GM11168 (cell line): ENCODE results near the gene SETDB2.

ENCODE experiments used
- in situ Hi-C: fragments of 300-500 bp; cut with MboI; formaldehyde crosslinking; loops from one replicate; pipeline ENCODE4 v1.12.0; 2022; ENCODE audit warnings: low sequenced_read_pairs; ENCODE audit not compliant: unreplicated experiment

Gene SETDB2

DNA sequence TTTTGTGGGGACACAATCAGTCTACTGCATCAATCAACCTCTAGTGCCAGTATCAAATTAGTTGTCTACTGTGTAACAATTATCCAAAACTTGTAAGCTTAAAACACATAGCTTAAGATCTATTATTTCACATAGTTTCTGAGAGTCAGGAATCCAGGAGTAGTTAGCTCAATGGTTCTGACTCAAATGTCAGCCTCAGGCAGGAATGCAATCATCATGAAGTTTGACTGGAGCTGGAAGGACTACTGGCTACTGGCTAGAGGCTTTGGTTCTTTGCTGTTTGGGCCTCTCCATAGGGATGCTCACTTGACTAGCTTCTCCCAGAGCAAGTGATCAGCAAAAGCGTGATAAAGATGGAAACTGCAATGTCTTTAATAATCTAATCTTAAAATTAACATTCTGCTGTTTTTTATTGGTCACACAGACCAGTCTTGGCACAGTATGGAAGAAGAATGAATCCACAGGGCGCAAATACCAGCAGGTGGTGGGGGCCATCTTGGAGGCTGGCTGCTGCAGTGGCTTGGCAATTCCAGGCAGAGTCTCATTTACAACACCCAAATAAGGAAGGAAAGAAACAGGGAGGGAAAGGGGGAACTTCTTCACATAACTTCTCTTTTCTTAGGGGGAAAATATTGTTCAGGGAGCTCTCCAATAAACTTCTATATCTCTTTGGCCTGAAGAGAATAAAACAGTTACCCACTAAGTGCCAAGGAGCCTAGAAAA is 15.9 kb upstream of the SETDB2 start:
- in situ Hi-C loops: no loop called here

DNA sequence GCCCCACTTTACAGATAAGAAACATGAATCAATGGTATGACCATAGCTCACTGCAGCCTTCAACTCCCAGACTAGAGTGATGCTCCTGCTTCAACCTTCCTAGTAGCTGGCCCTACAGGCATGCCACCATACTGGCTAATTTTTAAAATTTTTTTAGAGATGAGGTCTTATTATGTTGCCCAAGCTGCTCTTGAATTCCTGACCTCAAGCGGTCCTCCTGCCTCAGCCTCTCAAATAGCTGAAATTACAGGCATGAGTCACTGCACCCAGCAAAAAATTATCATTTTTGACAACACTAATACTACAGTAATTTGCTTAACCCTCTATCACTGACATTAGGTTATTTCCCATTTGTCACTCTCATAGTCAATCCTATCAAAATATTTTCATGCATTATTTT is 15.0 kb upstream of the SETDB2 start:
- in situ Hi-C loops: no loop called here

DNA sequence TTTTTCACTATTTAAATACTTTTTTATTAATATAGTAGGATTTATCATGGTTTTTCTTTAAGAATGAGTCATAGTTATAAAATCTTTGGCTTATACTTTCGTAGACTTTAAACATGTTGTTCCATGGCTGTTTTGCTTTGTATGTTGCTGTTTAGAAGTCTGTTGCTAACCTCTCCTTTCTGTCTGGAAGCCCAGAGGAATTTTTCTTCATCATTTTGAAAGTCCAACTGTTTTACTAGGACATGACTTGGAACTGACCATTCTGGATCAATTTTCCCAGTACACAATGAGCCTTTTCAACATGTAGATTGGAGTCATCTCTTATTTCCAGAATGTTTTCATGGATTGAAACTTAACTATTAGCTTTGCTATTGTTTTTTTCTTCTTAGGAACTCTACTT is 8.1 kb upstream of the SETDB2 start:
- in situ Hi-C loops: no loop called here

DNA sequence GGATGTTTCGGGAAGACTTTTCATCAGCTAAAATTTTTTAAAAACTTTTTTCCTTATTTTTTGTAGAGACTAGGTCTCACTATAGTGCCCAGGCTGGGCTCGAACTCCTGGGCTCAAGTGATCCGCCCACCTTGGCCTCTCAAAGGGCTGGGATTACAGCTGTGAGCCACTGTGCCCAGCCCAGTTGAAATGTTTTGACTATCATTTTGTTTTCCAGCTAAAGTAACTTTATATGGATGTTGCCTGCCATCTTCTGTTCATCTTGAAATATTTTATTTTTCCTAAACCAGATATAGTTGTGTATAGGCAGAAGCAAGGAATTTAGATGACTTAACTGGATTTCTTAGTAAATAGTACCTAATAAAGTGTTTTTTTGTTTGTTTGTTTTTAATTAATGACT is 7.2 kb upstream of the SETDB2 start:
- in situ Hi-C loops: no loop called here

DNA sequence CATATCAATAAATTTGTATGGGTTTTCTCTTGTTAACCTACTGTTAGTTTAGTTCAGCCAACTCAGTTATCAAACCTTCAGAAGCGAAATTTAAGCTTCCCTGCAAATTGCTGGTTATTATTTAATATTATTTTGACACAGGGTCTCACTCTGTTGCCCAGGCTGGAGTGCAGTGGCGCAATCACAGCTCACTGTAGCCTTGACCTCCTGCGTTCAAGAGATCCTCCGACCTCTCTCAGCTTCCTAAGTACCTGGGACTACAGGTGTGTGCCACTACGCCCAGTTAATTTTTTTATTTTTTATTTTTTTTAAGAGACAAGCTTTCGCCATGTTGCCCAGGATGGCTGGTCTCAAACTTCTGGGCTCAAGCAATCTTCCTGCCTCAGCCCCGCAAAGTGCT is 6.4 kb upstream of the SETDB2 start:
- in situ Hi-C loops: no loop called here

DNA sequence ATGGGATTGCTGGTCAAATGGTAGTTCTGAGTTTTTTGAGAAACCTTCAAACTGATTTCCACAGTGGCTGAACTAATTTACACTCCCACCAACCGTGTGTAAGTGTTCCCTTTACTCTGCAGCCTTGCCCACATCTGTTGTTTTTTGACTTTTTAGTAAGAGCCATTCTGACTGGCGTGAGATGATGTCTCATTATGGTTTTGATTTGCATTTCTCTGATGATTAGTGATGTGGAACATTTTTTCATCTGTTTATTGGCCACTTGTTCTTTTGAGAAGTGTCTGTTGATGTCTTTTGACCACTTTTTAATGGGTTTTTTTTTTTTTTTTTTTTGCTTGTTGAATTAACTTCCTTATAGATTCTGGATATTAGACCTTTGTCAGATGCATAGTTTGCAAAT is 4.5 kb upstream of the SETDB2 start:
- in situ Hi-C loops: no loop called here

DNA sequence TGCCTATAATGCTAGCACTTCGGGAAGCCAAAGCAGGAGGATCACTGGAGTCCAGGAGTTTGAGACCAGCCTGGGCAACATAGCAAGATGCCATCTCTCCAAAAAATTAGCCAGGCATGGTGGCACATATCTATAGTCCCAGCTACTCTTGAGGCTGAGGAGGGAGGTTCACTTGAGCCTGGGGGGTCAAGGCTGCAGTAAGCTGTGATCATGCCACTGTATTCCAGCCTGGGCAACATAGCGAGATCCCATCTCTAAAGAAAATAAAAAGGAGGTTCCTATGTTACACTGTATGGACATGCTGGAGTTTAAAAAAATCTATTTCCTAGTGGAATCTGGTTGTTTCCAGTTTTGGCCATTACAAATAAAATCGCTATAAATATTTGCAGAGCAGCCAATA is 2.8 kb upstream of the SETDB2 start:
- in situ Hi-C loops: no loop called here

DNA sequence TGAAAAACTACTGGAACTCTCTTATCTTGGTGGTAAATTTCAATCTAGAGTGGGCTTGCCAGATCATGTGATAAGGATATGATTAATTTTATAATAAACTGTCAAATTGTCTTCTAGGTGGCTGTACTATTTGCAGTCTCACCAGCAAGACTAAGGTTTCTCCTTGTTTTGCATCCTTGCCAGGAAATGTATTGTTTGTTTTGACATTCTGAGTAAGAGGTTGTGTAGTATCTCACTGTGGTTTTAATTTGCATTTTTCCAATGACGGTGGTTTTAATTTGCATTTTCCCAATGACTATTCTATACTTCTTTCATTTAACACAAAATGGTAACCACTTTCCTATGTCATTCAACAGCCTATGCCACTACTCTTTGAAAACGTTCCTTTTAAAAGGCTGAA is 2.2 kb upstream of the SETDB2 start:
- in situ Hi-C loops: no loop called here

DNA sequence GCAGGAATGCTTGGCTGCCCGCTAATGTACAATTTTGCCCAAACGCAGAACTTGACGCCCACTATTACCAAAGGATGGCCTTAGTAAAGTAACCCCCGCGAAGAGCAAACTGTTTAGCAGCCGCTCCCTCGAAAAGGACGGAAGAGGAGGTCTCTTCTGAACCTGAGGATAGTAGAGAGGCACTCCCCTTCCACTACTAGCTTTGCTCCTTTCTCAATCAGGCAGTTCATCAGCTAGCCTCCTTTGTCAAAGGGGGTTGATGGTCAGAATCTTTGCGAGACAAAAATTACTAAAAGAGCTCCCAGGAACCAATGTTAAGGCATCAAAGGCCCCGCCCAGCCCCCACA is 744 bp upstream of the SETDB2 start:
- in situ Hi-C loops: no loop called here

DNA sequence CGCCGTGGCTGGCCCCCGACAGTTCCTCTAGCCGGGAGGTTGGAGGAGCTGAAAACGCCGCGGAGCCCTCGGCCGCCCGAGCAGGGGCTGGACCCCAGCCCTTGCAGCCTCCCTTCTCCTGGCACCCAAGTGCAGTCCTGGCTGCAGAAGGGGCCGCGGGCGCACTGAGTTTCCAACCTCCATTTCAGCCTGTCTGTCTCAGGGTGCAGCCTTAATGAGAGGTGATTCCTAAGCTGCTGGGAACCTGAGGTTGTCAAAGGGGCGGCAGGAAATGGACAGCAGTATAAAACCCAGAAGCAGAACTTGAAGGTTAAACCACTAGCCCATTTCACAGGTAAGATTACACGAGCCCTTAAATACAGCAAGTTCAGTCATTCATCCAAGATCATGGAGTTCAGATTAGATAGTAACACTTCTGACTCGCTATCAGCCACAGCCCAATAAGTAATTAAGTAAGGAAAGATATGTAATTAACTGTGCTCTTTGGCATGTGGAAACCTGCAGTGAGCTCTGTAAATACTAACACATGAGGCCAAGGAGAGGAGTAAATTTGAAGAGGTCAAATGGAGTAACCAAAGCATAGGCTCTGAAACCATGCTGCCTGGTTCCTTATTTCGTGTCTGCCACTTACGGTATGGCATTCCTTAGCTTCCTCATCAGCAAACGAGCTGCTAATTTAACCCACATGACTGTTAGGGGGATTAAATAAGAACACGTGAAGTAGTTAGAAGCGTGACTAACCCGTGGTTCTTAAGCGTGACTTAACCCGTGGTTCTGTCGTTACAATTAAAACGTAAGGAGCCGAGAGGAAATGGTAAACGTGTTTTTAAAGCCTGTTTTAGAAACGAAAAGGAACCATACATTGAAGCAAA is 686 bp downstream of the SETDB2 start:
- in situ Hi-C loops: no loop called here

DNA sequence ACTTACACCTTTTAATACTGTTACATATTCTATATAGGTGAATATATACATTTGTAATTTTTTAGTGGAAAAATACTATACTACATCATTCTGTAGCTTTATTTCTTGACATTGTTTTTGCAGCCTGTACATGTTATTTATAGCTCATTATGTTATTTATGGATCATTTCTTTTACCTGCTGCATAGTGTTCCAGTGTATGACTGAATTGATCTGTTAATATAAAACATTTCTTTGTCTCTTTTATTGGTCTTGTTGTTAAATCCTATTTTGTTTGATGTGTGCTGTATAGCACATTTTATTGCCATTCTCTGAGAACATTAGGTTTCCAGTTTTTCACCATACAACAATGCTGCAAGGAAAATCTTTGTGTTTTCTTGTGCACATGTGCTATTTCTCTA is 2.4 kb downstream of the SETDB2 start:
- in situ Hi-C loops: no loop called here

DNA sequence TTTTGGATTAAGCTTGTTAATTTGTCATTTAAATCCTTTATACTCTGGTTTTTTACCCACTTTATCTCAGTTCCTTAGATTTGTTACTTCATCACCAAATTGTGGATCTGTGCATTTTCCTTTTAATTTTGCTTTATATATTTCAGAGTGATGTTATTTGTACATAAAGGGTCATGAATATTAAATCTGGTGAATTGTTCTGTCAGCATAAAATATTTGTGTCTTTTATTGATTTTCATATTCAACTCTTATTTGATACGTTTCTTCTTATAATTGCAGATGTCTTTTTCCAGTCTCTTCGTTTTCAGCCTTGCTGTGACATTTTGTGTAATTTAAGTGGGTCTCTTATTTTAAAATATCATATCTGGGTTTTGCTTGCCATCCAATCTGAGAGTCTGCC is 4.7 kb downstream of the SETDB2 start:
- in situ Hi-C loops: no loop called here

DNA sequence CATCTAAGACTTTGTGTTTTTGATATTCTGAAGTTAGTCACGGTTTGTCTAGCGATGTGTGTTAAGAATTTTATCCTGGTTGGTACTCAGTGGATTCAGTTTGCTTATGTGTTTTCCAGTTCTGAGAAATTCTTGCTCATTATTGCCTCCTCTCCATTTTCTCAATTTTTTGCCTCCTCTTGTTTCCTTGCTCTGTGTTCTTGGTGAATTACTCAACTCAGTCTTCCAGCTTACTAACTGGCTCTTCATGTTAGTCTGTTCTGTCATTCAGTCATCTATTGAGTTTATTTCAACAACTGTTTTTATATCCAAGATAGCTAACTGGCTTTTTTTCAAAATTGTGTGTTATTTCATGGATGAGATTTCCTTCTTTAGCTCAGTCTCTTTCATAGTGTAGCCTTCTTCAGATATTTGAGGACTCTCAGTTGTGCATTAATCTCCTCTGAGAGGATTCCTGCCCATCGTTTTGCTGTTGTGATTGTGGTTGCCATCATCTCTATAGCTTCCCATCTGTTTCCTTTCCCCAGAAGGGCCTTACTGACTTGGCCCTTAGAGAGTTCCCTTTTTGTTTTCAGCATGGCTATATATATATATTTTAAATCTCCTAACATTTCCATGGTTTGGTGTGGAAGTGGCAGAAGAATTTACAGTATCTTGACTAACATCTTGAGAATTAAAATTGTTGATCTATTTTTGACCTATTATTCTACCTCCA is 6.2 kb downstream of the SETDB2 start:
- in situ Hi-C loops: no loop called here

DNA sequence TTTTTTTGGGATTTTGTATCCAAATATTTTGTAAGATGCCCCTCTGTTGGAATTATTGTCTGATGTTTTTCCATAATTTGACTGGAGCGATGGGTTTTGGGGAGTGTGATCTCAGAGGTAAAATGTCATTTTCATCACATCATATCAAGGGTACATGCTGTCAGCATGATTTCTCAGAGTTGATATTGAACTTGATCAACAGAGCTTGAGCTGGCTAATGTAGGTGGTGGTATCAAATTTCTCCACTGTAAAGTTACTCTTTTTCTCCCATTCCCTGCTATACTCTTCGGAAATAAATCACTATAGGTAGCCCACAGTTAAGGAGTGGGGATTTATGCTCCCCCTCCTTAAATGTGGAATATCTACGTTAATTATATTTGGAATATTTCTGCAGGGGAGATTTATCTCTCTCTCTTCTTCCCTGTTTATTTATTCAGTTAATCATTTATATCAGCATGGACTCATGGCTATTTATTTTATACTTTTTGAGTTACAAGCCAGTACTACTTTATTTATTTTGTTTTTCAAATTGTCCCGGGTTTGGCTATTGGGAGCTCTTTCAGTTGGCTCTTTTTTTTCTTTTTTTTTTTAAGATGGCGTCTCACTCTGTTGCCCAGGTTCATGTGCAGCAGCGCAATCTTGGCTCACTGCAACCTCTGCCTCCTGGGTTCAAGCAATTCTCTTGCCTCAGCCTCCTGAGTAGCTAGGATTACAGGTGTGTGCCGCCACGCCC is 8.8 kb downstream of the SETDB2 start:
- in situ Hi-C loops: no loop called here

DNA sequence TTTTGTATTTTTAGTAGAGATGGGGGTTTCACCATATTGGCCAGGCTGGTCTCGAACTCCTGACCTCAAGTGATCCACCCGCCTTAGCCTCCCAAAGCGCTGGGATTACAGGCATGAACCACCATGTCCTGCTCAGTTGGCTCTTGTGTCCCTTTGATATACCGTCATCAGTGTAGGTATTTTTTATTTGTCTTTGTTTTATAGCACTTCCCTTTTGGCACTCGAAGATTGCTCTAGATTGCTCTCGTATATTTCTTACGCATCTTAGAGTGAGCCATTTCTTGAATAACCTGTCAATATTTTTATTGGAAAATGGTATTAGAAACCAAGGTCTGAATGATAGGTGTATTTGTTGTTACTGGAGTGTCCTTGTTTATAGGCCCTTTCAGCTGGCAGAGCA is 9.4 kb downstream of the SETDB2 start:
- in situ Hi-C loops: no loop called here

DNA sequence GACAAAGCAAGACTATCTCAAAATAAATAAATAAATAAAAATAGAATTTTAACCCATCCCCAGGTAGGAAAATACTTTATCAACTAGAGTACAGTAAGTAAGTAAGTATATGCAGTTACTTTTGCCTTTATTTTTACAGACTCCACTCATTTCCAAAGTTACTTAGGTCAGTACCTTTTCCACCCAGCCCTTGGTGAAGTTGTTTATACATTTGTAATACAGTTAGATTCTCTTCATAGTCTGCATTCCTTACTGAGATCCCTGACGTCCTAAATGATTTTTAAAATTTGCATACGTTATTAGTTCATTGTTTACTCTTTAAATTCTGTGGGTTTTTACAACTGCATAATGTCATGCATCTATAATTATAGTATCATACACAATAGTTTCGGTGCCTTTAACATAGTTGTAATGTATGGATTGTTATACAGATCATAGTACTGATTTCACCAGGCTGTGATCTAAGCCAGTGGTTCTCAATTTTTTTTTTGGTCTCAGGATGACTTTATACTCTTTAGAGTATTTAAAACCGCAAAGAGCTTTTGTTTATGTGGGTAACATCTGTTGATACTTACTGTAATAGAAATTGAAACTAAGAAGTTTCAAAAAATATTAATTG is 10.4 kb downstream of the SETDB2 start:
- in situ Hi-C loops: no loop called here

DNA sequence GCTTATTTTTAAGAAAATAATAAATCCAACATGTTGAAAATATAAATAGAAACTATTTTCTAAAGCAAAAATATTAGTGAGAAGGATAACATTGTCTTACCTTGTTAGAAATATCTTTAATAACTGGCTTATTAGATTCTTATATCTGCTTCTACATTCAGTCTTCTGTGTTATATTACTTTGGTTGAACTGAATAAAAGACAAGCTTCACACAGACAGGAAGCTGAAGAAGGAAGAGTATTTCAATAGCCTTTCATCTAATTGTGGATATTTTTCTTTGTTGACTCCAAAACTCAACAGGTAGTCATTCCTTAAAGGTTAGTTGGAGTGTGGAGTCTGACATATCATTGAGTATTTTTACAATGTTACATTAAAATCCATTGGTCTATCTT is 10.9 kb downstream of the SETDB2 start:
- in situ Hi-C loops: no loop called here

DNA sequence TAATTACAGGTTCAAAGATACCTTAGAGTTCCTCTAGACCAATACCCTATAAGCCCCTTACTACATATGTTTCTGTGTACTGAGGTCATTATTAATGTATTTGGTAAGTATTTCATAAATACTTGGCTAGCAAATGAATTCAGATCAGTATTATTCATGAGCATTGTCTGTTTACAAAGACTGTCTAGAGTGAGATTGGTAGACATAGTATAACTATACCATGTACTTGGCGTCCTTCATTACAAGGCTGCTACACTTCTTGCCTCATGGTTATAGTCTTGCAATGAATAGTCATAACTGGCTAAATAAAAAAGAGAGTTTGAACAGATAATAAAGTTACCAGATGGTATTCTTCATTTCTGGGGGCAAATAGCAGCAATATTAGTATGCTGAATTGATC is 12.1 kb downstream of the SETDB2 start:
- in situ Hi-C loops: no loop called here

DNA sequence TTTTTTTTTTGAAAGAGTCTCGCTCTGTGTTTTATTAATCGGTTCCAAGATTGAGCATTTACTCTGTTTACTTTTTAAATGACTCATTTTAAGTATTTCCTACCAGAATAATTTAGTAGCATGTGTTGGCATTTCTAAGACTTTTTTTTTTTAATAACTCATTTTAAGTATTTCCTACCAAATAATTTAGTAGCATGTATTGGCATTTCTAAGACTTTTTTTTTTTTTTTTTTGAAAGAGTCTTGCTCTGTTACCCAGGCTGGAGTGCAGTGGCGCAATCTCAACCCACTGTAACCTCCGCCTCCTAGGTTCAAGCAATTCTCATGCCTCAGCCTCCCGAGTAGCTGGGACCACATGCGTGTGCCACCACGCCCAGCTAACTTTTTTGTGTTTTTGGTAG is 13.1 kb downstream of the SETDB2 start:
- in situ Hi-C loops: no loop called here

DNA sequence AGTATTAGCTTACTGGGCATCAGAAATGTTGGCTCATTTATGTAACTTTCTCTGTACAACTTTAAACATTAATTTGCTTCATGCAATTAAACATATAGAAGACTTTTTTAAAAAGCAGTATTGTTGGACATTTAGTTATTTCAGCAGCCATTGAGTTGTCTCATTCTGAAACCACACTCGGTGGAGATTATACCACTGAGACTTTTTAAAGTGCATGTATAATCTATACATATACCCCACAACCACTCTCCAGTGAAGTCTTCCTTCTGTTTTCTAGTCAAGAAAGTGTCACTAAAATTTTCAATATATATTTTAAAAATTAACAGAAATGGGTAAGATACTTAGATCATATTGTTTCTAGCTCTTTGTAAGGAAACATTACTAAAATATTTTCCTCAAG is 15.5 kb downstream of the SETDB2 start:
- in situ Hi-C loops: no loop called here
